GM18502 (cell line): ENCODE measurements around the gene TBC1D3B.
"Not testable (repeated sequence)": the region's sequence is repeated elsewhere in the genome, so short reads cannot be mapped to it uniquely, and the experiment has no call there.

Experiments
- ATAC-seq: cut with Tn5 transposase; IDR thresholded peaks from one replicate; pipeline ENCODE4 v1.9.1; 2021; ENCODE audit warnings: mild to moderate bottlenecking; ENCODE audit not compliant: unreplicated experiment, poor library complexity

The TBC1D3B gene

DNA sequence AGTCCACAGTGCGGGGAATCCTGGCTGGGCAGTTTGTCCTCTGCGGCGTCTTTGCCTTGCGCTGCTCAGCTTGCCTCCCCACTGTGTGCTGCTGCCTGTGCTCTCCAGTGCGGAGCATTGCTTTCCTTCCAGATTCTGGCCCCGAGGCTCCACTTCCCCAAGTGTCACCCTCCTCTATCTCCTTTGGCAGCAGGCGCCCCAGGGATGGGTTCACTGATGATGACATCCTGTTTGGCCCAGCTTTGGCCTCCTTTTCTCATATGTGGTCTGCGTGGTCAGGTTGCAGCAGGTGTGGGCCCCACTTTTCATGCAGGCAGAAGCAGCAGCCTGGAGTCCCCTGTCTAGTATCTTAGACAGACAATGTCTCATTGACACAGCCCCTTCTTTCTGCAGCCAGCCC is 25.1 kb upstream of the TBC1D3B start:
- ATAC-seq = not testable (repeated sequence)

DNA sequence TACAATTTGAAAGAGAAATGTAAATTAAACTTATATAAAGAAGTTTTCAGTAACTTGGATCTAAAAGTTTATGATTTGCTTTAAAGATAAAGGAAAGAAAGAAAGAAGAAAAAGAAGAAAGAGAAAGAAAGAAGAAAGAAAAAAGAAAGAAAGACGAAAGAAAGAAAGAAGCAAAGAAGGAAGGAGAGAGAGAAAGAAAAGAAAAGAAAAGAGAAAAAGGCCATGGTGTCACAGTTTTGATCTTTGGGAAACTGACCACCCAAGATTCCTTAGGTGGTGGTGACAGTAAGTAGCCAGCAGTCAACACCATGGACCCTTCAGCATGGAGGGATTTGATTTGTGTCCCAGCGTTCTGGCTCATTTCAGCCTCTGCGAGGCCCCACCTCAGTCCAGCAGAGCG is 24.7 kb upstream of the TBC1D3B start:
- not testable (repeated sequence) for ATAC-seq

DNA sequence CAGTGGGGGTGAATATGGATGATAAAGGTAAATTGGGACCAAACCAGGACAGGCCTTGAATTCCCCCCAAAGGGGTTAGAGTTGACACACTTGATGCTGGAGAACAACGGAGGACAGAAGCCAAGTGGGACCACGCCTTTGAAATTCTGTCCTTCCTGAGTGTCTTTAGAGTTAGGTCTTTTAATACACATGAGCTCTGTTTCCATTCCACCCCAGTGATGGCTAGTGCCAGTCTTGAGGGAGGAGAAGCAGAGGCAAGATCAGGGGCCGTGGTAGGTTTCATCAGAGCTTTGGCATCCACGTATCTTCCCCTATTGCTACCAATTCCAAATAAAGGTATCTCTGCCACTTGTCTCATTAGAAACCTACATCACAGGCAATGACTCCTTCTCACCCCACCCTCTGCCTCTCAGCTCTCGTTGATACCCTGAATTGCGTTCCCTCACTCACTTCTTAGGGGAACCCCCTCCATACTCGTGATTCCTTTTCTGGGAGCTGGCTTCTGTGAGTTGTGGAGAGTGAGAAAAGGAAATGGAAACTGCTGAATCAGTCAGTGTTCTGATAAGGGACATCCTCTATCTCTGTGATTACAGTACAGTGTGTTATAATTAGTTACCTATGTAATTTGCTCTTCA is 22.5 kb upstream of the TBC1D3B start:
- peak; percentile 20 for ATAC-seq

DNA sequence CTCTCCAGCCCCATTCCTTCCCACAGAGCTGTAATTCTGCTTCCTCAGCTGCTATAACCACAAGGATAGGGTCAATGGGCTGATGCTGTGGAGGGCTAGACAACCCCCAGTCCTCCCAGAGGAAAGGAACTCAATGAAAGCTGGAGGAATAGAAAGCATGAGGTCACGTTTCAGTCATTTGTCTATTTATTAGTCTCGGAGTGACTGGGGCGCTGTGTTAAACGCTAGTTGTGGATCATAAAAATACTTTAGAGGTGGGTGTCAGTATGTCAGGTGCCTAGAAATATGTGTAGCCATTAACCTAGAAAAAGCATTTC is 20.9 kb upstream of the TBC1D3B start:
- ATAC-seq = peak; percentile 16

DNA sequence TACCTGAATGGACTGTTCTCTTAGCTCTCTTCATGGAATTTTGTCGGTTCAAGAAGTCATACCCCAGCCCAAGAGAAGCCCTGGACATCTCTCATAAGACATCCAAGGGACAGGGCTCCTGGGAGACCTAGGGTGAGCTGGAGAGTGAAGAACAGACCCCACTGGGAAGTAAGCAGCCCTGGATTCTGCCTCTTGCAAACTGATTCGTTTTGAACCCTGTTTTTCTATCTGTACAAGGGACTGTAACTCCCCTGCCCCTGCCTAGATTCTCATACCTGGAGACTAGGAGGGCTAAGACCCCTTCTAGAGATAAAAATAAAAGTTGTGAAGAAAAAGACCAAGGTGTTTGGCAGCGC is 19.7 kb upstream of the TBC1D3B start:
- no peak for ATAC-seq

DNA sequence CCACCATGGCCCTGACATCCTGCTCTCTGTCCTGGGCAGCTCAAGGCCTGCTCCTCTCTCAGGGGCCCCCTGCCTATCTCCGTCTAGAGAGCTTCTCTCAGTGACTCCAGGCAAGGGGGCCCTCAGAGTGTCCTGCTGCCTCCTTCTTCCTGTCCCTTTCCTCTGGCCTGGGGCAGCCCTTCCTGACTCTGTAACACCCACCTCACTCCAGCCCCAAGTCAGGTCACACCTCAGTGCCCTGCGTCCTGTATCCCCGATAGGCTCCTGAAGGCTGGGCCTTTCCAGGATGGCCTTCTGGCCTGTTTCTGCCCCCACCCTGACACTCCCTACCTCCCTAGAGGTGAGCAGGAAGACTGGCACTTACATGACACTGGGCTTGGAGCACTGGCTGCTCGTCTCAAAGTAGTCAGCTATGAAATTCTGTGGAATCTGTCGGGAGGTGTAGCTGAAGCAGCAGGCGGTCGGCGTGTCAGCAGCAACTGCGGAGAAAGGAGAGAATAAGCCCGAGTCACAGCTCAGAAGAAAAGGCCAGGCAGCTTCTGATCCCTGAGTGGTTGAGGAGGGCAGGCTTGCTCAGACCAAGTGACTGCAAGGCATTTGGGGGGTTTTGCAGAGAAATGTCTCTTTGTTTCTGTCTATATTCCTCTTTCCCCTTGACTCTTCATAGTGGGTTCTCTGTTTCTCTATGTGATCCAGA is 19.1 kb upstream of the TBC1D3B start:
- ATAC-seq = no peak

DNA sequence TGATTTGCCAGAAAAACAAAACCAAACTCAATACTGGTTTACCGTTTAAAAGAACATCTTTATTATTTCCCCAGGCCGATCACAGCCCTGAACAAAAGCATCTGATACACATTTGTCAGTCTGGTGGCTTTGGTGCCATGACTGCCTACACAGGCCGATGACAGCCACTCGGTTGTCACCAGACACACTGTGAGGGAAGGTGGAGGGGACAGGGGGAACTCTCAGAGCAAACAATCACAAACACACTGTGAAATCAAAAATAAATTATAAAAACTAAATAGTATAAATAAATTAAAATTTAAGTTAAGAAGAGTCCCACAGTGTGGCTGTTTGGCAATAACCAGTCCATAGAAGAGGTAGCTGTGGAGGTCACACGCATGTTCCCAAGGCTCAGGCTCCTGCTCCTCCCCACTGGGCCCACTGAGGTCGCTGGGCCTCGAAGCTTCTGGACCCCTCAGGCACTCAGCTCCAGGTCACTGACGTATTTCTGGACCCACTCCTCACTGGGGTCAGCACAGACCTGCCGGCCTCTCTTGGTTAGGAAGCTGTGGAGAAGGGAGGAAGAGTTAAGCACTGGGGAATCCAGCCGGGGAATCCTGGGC is 18.5 kb upstream of the TBC1D3B start:
- ATAC-seq = not testable (repeated sequence)

DNA sequence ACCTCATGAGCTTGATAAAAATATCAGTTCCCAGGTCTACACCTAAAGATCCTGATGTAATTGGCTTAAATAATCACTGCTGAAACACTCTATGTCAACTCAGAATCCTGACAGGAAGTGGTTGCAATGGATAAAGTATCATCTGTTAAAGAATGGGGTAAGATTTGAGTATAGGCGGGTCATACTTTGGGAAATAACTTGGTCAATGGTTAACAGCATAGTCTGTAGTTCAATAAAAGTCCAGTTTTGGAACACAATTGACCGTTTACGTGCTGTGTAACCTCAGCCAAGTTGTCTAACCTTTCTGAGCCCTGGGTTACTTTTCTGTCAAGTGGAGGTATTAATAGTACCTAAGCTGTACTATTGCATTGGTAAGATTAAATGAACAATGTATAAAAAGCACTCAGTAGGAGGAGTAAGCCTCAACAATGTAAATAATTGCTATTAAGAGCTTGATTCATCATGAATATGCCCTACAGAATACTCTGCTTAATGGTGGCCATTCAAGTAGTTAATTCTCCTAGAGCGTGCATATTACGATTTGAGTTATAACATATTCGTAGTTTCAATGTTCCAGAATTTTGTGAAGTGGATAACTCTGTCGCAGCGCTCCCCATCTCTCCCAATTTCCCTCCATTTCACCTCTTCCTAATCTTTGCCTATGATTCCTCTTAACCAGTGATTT is 17.9 kb upstream of the TBC1D3B start:
- not testable (repeated sequence) for ATAC-seq

DNA sequence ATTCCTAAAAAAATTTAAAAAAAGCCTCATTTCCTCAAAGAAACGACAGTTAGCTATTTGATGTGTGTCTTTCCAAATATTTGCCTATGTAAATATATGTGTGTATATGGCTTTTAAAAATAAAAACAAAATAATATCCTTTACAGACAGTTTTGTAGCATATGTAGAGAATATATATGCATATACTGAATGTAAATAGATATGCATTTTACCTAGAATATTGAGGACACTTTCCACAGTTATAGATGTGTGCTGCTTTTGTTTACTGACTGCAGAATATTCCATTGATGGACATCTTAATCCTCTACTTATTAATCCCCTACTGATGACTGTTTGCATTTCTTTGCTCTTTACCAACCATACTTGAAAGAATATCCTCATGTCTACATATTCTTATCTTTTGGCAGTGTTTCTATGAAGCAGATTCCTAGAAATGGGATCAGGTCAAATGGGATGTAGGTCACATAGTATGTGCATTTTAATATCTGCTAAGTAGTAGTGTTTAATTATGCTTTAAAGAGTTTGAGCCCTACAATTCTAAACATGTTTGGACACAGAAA is 16.9 kb upstream of the TBC1D3B start:
- no peak for ATAC-seq

DNA sequence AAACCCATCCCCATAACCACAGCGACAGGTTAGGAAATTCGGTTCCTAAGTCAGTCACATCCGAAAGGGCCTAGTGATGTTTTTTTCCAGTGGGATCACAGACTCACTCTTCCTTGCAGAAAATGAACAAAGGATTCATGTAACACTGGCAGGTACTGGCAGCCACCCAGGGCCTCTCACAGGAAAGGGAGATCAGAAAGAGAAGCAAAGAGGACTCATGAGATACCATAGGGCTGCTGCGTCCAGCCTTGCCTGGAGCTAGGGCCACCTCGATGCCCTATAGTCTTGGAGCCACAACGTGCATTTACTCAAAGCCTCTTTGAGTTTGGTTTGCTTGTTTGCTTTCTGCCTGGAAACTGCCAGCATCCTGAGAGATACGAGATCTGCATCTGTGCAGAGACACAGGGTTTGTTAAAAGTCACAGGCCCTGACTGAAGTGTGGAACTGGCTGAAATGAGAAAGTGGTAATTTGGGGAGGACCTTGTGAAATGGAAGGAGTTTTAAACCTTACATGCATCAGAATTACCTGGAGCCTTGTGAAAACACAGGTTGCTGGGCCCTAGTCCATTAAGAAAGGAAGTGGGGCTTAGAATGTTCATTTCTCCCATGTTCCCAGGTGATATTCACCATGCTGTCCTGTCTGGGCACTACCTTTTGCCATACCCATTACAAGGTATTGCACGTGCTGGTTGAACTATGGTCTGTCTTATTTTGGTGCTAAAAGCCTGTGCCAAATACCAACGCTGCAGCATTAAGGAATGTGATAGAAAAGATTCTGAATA is 14.3 kb upstream of the TBC1D3B start:
- ATAC-seq = not testable (repeated sequence)

DNA sequence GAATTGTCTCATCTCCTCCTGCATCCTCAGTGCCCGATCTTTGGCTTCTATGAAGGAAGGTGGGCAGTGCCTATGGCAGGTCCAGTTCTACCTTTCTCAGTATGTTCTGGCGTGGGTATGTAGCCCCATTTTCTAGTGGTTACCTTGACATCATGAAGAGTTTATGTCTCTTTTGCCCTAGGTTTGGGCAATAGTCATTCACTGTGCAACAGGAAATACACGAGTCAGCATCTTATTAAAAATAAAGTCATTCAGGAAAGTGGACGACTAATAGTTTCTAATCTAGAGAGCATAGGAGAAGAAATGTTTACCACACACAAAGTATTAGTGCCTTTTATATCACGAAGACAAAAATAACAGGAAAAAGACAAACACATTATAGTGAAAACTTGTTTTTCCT is 13.6 kb upstream of the TBC1D3B start:
- ATAC-seq = not testable (repeated sequence)

DNA sequence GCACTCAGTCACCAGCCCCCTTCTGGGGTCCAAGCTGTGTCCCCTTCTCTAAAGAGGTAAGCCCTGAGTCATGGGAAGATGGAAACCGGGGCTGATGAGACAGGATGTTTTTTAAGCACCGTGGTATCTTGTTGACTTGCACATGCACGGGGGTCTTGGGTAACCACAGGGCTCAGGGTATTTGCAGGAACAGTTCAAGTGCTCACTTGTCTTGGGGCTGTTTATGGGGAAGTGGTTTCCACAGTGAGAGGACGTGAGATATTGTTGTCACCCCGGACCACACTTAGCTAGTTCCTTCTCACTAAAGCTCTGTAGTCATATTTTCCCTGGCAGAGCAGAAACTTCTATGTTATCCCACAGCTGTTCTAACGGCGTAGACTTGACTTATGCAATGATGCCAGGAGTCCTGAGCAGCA is 12.5 kb upstream of the TBC1D3B start:
- ATAC-seq = peak; percentile 67

DNA sequence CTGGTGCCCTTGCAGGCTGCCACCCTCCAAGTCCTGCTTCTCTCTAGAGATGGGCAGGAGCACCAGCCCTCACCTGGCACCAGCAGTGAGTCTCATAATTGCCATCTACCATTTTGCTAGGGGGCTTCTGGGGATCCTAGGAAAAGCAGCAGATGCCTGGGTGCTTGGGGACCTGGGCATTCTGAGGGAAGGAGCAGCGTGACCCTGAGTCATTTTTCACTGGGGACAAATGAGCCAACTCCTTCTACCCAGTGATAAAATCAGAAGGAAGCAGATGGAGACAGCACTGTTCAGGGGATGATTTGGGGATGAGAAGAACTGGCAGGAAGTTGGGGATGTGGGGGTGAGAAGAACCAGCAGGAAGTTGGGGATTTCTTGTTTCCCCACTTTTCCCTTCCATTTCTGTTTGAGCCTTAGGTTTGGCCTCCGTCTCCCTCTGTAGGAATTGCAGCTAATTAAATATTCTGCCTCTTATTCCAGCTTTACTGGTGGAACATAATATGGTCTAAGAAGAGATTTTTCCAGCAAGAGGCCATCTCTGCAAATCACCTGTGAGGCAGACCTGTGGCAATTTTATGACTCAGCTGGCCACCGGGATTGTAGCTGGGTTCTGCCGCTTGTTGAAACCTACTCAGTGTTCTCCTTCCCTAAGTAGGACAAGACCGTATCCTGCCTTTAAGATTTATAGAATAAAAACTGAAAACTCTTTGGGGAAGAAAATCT is 11.7 kb upstream of the TBC1D3B start:
- not testable (repeated sequence) for ATAC-seq

DNA sequence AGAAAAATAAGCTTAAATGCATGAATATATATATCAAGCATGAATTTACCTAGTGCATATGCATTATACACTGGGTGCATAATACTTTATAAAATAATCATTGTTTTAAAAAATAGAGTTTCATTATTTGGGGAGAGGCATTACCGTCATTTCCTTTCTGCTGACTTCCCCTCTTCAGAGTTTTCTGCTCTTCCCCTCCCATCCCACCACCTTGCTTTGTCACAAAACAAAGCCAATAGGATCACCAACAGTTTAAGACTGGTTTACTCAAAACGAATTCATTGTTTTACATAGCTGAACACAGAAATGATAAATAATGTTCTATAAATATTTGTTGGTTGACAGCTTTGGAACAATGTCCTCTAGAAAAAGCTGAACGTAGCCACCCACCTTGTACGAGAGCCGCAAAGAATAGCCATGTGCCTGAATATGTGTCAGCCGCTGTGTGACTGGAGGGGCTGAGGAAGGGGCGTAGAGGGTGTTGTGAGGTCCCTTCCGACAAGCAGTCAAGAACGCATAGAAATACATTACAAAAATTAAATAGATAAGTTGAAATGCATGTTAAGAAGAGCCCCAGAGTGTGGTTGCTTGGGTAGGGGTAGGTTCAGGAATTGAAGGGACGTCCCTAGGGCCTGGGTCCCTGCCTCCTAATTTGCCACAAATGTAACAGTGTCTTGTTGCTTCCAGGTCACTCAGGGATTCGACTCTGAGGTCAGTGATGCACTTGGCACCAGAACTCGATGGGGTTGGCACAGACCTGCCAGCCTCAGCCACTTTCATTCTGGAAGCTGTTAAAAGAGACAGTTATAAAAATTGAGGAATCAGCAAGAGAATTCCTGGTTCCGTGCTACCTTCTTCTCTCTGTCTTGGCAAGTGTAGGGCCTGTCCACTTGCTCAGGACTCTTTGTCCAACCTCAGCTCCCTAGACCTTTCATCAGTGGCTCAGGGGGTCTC is 10.7 kb upstream of the TBC1D3B start:
- not testable (repeated sequence) for ATAC-seq

DNA sequence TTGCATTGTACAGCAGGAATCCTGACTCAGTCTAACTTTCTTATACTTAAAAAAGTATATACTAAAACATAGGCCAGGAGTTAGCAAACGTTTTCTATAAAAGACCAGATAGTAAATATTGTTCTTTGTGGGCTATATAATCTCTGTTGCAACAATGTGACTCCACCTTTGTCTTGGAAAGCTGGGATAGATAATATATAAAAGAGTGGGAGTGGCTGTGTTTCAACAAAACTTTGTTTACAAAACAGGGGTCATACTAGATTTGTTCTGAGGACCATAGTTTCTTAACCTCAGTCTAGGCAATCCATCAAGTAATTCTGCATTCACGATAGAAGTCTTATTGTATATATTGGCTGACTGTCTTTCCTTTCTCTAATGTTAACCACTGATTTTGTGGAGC is 9.0 kb upstream of the TBC1D3B start:
- no peak for ATAC-seq

DNA sequence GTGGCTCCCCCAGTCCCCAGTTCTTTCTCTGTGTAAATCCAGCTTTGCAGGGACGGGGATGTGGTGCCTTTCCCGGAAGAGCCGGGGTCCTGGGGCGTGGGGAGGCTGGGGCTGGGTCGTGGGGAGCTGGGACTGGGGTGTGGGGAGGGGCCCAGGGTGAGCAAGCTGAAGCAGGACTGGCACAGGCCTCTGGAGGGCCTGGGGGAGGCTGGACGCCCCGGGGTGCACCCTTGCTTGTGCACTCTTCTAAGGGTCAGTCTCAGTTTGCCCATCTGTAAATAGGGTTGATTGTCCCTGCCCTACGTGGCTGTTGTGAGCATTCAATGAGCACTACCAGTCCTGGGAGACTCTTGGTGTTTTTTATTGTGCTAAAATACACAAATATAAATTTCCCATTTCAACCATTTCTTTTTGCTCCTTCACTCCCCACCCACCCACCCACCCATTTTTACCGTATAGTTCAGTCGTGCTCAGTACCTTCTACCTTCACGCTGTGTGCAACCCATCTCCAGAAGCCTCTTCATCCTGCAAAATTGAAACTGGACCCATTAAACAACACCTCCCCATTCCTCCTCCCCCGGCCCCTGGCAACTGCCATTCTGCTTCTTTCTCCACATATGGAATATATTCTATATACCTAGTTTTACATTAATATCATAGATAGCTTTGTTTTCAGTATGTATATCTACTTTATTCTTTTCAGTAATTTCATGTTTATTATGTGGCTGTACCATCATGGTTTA is 7.8 kb upstream of the TBC1D3B start:
- ATAC-seq = no peak

DNA sequence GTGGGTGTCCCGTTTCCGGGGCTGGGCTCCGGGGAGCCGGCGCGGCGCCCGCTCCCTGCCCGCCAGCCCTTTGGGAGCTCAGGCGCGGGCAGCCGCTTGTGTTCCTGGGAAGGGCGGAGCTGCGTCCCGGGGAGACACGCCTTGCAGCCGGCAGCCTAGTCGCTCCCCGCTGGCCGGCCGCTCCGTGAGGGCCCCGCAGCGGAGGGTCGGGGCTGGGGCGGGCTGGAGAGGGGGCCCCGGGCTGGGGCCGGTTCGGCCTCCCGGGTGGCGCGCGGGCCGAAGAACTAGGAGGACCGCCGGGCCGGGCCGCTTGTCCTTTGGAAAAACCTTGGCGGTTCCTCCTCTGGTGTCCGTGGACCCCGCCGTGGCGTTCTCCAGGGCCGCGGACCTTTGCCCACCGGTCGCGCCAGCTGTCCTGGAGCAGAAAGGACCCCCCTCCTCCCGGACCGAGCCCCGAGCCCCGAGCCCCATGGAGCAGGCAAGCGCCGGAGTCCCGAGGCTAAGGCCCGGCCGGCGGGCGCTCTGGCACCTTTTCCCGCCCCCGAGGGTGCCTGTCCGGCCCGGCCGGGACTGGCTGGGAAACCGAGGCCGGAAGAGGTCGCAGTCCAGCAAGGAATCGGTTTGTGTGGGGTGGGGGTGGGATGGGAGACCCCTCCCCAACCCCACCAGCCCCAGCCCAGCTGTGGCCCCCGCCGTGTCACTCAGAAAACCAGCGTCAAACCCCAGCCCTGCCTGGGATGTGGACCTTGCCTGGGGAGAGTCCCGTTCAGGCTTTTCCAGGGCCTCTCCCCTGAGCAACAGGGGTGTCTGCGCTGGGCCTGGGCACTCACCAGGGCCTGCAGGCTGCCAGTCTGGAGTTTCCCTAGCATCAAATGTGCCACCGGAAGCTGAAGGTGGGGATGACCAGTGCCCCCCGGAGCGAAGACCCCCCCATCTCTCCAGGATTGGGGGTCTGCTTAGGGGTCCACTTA is 6.8 kb upstream of the TBC1D3B start:
- peak; percentile 31 for ATAC-seq
